Measurements from ENCODE around the gene AKR1C8.

AKR1C8 gene

GRCh38 chr10:5107860-5108526 is 77.0 kb downstream of the AKR1C8 start:
- no peak for DNase-seq (ENCODE audit: low read depth)

- no peak for DNase-seq (ENCODE audit: low read depth)
These were observed 78.4 kb downstream of the AKR1C8 start for GRCh38 chr10:5106553-5106952.

- no peak for DNase-seq (ENCODE audit: low read depth)
These were observed 79.3 kb downstream of the AKR1C8 start for GRCh38 chr10:5105626-5106025.
